Jurkat, Clone E6-1 (cell line): ENCODE results near the gene KIF21A. TPM values are rescaled to one million over a fixed set of nuclear protein-coding genes. Genes with fewer than 3 reads are reported as not detected.
"Not testable (repeated sequence)": the region's sequence is repeated elsewhere in the genome, so short reads cannot be mapped to it uniquely, and the experiment has no call there.

ENCODE experiments used
- DNase-seq: peaks from one replicate; pipeline ENCODE4 v3.0.0-alpha.2; 2011; ENCODE audit warnings: low read depth, low spot score
- H3K4me3 ChIP-seq: 2 replicates; pipeline ENCODE4 v1.5.1; 2011; ENCODE audit warnings: mild to moderate bottlenecking, low read length, control low read depth, moderate library complexity
- polyA plus RNA-seq: library from polyadenylated mRNA; unstranded; fragments of >200 nt; gene quantifications from one replicate; pipeline ENCODE4 v1.2.1, GENCODE V29; 2012; ENCODE audit warnings: missing spikeins; ENCODE audit not compliant: insufficient read length, insufficient read depth

KIF21A gene, protein sequence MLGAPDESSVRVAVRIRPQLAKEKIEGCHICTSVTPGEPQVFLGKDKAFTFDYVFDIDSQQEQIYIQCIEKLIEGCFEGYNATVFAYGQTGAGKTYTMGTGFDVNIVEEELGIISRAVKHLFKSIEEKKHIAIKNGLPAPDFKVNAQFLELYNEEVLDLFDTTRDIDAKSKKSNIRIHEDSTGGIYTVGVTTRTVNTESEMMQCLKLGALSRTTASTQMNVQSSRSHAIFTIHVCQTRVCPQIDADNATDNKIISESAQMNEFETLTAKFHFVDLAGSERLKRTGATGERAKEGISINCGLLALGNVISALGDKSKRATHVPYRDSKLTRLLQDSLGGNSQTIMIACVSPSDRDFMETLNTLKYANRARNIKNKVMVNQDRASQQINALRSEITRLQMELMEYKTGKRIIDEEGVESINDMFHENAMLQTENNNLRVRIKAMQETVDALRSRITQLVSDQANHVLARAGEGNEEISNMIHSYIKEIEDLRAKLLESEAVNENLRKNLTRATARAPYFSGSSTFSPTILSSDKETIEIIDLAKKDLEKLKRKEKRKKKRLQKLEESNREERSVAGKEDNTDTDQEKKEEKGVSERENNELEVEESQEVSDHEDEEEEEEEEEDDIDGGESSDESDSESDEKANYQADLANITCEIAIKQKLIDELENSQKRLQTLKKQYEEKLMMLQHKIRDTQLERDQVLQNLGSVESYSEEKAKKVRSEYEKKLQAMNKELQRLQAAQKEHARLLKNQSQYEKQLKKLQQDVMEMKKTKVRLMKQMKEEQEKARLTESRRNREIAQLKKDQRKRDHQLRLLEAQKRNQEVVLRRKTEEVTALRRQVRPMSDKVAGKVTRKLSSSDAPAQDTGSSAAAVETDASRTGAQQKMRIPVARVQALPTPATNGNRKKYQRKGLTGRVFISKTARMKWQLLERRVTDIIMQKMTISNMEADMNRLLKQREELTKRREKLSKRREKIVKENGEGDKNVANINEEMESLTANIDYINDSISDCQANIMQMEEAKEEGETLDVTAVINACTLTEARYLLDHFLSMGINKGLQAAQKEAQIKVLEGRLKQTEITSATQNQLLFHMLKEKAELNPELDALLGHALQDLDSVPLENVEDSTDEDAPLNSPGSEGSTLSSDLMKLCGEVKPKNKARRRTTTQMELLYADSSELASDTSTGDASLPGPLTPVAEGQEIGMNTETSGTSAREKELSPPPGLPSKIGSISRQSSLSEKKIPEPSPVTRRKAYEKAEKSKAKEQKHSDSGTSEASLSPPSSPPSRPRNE (N-terminal part only)
- 6.6 TPM for polyA plus RNA-seq

DNA sequence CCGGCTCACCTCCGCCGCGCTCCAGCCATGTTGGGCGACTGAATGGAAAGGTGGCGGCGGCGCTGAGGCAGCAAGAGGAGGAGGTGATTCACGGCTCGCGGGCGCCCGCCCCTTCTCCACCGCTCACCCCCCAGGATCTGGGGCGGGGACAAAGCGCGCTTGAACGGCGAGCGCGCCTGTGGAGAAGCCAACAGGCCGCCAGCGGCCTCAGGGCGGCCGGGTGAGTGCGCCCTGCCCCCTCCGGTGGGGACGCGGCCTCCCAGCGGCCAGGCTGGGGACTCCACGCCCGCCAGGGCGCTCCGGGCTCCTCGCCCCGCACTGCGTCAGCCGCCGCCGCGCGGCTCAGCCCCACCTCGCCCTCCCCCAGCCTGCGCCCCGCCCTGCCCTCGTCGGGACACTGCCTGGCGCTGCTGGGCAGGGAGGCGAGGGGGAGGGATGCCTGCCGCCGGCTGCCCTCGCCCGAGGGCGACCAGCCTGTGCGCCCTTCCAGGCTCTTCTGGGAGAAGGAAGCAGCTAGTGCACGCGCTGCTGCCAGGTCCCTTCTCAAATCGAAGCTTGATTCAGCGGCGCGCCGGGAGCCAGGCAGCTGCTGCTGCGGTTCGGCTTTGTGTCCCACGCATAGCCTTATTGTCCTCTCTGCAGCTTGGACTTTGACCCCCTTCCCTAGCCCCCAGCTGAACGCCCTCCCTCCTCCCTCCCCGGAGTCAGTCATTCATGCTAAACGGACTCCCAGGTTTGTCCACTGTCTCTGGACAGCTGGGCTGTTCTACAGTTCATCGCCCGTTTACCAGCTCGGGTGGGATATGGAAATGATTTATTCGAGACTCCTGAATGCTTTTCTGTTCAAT is at the start of gene KIF21A:
TSS of gene KIF21A (minus strand) at position 40 of the 848 bp plus-strand sequence. CDS start 150 bp downstream, outside the sequence.
- peak within 1 kb of the TSS; percentile 51 for H3K4me3 ChIP-seq
- DNase-seq, result peak; percentile 41

DNA sequence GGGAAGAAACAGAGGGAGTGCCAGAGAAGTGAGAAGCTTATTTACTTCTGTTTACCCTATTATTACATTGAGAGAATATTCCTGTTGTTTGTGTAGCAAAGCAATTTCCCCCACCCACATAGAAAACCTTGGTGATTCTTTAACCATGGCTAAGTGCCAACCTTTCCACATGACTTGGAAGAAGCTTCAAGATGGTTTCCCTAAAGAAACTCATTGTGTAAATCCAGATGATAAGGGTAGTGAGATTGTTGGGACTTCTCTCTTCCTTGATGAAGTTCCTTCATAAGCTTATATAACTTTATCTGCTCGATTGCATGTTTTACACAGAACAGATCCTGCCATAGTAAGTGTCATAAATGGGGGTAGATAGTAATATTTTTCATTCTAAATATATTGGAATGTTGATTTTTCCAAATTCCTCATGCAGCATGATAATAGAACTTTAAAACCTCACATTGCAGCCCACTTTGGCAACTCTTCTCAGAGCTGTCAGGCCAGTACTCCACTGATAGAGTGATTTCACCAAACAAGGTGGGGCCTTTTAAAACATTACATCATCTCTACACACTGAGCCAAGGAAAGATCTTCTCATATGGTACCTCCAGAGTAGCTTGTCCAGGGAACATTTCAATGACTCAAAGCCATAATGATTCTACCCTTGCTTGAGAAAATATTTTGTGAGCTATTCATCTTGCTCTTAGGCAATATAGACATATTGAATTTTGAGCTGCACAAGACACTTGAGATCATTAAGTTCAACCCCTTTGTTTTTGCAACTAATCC is 47.8 kb upstream of the KIF21A start:
- no peak overlapping the region for H3K4me3 ChIP-seq
- DNase-seq, result no peak

DNA sequence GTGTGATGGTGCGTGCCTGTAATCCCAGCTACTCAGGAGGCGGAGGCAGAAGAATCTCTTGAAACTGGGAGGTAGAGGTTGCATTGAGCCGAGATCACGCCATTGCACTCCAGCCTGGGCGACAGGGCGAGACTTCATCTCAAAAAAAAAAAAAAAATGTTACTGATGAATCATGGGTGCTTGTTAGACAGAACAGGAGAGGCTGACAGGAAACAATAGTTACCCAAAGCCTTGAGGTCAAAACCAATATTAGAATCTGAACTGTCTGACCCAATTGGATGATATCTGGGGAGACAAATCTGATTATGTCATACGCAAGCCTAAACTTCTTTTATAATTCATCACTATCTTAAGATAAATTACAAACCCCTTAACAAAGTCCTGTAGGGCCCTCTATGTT is 40.7 kb upstream of the KIF21A start:
- DNase-seq, result no peak
- H3K4me3 ChIP-seq, result no peak overlapping the region

DNA sequence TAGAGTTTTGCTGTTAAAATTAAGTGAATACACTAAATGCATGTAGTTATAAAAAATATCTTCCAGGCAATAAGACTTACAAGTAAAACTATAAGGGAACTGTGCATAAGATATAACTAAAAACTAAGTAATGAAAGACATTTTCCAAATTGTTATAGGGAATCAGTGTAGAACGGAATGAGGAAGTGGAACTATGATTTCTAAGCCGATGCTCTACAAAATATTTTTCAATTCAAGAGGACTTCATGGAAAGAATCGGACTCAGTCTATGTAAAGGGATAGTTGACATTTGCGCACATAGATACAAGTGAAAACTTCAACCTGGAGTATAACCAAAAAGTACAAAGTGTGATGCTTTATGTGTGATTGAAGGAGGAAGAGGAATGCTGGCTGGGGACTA is 40.1 kb upstream of the KIF21A start:
- no peak overlapping the region for H3K4me3 ChIP-seq
- DNase-seq, result no peak

DNA sequence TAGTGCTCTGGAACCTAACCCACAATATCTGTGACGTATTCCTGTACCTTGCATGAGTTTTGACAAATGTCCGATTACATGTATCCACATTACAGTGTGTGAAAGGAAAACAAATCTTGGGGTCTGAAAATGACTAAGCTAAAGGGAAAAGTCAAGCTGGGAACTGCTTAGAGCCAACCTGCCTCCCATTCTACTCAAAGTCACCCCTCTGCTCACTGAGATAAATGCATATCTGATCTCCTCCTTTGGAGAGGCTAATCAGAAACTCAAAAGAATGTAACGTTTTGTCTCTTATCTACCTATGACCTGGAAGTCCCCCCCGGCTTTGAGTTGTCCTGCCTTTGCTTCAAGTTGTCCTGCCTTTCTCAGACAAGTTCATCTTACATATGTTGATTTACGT is 34.0 kb upstream of the KIF21A start:
- DNase-seq, result no peak
- H3K4me3 ChIP-seq, result no peak overlapping the region

DNA sequence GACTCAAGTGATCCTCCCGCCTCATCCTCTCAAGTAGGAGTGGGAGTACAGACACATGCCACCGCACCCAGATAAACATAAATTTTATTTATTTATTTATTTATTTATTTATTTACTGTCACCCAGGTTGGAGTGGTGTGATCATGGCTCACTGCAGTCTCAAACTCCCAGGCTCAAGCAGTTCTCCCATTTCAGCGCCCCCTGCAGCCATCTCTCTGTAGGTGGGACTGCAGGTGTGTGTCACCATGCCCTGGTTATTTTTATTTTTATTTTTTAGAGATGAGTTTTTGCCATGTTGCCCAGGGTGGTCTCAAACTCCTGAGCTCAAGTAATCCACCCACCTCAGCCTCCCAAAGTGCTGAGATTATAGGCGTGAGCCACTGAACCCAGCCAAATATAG is 33.2 kb upstream of the KIF21A start:
- H3K4me3 ChIP-seq, result no peak overlapping the region
- DNase-seq, result no peak

DNA sequence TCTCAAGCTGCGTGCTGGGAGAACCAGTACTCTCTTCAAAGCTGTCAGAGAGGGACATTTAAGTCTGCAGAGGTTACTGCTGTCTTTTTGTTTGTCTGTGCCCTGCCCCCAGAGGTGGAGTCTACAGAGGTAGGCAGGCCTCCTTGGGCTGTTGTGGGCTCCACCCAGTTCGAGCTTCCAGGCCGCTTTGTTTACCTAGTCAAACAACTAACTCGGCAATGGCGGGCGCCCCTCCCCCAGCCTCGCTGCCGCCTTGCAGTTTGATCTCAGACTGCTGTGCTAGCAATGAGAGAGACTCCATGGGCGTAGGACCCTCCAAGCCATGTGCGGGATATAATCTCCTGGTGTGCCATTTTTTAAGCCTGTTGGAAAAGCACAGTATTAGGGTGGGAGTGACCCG is 32.2 kb upstream of the KIF21A start:
- DNase-seq, H3K4me3 ChIP-seq: not testable (repeated sequence)

DNA sequence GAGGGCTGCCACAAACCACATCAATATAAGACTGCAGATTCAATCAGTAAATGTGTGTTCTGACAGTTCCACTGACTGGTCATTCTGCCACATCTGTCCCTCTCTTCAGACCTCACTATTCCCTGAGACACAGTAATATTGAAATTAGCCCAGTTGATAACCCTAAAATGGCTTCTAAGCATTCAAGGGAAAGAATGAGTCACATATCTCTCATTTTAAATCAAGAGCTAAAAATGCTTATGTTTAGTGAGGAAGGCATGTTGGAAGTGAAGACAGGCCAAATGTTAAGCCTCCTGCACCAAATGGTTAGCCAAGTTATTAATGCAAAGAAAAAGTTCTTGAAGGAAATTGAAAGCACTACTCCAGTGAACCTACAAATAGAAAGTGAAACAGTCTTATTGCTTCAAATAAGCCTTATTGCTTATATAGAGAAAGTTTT is 24.5 kb upstream of the KIF21A start:
- no peak for DNase-seq
- no peak overlapping the region for H3K4me3 ChIP-seq

DNA sequence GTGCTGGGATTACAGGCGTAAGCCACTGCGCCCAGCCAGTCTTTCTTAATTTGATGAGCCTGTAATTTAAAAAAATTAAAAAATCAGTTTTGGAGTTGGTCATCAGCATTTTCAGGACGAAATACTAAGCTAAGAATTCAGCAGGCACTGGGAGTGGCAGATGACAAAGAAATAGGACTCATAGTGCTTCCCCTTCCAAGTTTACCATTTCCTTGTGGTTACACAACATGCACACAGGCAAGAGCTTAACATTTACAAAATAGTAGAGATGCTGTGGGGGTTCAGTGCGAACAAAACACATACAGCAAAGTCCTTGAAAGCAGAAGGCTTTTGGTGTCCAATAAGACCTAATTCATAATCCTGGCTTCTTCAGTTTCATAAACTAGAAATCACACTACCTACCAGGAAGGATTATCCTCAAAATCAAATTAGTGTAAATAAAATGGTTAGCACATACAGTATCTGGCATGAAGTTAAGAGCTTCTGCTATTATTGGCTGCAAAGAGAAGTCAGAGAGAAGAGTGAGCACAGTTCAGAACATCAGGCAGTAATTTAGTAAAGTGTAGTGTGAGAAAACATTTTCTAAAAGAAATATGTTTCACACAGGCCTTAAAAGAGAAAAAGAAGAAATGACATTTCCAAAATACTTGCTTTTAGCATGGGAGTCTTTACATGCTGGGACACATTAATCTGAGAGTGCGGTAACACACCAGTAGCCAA is 22.2 kb upstream of the KIF21A start:
- no peak for DNase-seq
- H3K4me3 ChIP-seq, result no peak overlapping the region

DNA sequence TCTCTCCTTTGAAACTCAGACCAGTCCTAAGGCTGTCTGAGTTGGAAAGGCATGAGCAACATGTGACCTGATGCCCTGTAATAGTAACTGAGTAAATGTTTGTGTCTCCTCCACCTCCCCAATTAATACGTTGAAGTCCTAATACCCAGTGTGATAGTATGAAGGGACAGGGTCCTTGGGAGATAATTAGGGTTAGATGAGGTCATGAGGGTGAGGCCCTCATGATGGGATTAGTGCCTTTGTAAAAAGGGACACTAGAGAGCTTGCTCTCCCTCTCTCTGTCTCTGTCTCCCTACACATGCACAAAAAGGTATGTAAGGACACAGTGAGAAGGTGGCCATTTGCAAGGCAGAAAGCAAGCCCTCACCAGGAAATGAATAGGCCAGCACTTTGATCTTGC is 18.1 kb upstream of the KIF21A start:
- no peak for DNase-seq
- no peak overlapping the region for H3K4me3 ChIP-seq

DNA sequence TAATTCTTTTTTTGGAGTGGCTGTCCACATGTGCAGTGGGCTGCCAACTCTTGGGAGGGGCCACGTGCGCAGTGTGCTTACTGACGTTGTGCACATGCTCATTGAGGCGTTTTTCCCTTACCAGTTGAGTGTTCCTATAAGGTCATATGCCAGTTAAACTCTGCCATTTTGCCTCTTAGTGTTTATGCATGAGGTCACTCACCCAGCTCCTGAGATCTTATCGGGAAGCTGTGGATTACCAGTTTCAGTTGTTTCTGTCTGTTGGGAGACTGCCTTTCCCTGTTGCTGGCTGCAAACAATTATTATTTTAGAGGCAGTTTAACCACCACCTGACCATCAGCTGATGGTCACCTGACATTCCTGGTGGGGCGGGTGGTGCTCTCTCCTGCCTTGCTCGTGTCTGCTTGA is 16.1 kb upstream of the KIF21A start:
- DNase-seq, result no peak
- no peak overlapping the region for H3K4me3 ChIP-seq

DNA sequence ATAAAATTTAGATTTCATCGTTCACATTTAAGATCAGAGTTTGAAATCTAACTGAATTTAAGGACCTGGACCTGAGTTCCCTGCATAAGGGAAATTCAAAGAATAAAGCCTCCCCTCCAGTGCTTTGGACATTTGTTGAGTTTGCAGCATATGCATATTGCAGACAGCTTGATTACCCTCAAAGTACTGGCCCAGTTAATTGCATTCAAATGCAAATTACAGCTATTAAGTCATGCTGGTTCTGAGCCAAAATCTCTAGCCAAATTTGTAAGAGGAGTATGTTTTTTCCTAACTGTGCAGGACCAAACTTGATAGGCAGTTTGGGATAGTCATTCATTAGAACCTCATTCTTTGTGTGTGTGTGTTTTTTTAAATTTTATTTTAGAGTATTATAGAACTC is 9.1 kb upstream of the KIF21A start:
- no peak overlapping the region for H3K4me3 ChIP-seq

DNA sequence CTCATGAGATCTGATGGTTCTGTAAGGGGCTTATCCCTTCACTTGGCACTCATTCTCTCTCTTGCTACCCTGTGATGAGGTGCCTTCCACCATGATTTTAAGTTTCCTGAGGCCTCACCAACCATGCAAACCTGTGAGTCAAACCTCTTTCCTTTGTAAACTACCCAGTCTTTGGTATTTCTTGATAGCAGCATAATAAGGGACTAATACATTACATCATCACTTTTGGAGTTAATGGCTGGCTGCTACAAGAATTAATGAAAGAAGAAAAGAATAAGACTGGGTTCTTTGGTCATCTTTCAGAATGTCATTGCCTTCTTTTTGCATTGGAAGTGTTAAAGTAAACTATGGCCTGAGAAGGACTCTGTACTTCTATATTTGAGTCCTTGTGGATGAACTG is 5.1 kb upstream of the KIF21A start:
- DNase-seq, result no peak
- H3K4me3 ChIP-seq, result no peak overlapping the region

More for the DNA sequence above, 9.1 kb upstream of the KIF21A start:
- no peak for DNase-seq

DNA sequence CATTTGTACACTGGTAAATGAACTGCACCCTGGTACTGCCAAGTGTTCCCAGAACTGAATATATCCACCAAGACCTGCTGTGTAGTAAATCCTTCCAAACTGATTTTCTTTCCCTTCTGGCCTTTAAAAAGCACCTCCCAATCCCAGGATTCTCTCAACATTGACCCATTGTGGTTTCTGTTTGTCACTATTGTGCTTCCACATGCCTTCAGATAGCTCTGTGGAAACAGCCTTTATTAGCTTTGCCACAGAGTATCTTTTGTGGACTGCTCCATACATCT is 949 bp upstream of the KIF21A start:
- no peak for DNase-seq
- H3K4me3 ChIP-seq, result no peak overlapping the region

DNA sequence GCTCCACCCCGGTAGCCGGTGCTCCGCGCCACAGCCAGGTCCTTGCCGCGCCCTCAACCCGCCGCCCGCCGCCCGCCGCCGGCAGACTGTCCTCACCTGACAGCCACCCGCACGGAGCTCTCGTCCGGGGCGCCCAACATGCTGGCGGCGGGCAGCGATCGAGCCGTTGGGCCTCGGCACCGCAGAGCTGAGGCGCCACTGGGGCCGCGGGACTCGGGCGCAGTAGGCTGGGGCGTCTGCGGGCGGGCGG is 164 bp downstream of the KIF21A start:
- peak overlapping the region; percentile 51 for H3K4me3 ChIP-seq
- no peak for DNase-seq

DNA sequence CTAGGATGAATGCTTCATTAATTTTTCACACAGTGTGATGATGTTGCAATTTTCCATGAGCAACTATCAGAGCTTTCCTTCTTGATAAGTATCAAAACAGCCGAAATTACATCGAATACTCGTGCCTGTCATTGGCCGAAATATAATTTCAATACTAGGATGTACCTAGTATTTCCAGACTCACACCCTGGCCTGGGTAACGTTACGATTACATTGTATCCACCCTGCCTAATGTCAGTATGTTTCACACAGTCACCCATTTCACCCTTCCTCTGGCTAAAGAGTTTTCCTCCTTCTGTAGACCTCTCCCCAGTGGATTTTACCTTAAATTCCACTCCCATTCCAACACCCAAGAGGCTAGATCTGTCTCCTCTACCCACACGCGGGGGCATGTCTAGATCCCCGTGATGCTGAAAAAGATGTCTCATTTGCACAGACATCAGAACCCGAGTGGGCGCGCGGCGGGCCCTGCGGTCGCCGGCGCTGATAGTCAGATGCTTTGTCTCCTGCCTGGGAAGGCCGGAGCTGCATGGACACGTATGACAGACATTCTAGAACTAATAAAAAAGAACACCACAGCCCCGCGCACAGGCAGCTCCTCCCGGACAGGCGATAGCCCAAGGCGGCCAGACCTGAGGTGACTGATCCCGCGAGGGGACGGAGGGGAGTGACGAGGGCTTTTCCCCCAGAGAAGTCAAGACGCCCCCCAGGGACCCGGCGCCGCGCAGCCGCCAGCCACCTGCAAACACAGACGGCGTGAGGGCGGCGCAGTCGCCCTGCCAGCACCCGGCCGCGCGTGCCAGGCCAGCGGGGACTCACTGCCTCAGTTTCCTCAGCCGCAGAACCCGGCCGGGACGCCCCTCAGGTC is 723 bp downstream of the KIF21A start:
- no peak for DNase-seq
- peak overlapping the region; percentile 51 for H3K4me3 ChIP-seq
